Heart left ventricle (tissue), 13 donors: ENCODE data around the gene MFAP1.

Experiments used
- POLR2A ChIP-seq, 2 donors: fragments of 450-650 bp; IDR thresholded peaks; one replicate each; pipeline ENCODE4 v1.6.1; 2017; ENCODE audit warnings: antibody characterized with exemption in 2 of 2, mild to moderate bottlenecking in 2 of 2, moderate library complexity in 2 of 2
- TF ChIP-seq, protein P1 (sequence below), 12 donors: fragments of 200-600 bp; sonication (generic) in 4 of 12; IDR thresholded peaks; one replicate each; pipeline versions ENCODE4 v1.5.0 to v1.8.0; 2018 to 2022; ENCODE audit warnings: antibody characterized with exemption in 12 of 12, mild to moderate bottlenecking in 5 of 12
- donor health status: ischemic (EF 13 %, LVEDD 7.1; RV severe dilation, severe dysfunction).
- donor health status: DM: no; HTN: yes; CAD: no.
- donor health status: DM: no; HTN: no; CAD: no.
- donor health status: ischemic (EF 25% LVEDD 6.9; RV normal size, moderate dysfunction).
- donor health status: ischemic (EF 25% LVEDD 5.7; RV mildly dilated, moderate dysfunction).
- donor health status: ischemic (EF 35%, LVEDD 5.7; RV mildly dilated, moderate dysfunction).
- donor health status: nonischemic (EF 11% LVEDD 7.7; RV severe dilation, severe dysfunction).
- donor health status: DM: yes; HTN: yes; CAD: no.
- donor health status: PGD.
- donor health status: ischemic (EF 29% LVEDD 5.4; RV normal size, mild dysfunction).
- donor health status: nonischemic (EF 23%, LVEDD 6.1; RV moderate dilation, normal function).

DNA sequence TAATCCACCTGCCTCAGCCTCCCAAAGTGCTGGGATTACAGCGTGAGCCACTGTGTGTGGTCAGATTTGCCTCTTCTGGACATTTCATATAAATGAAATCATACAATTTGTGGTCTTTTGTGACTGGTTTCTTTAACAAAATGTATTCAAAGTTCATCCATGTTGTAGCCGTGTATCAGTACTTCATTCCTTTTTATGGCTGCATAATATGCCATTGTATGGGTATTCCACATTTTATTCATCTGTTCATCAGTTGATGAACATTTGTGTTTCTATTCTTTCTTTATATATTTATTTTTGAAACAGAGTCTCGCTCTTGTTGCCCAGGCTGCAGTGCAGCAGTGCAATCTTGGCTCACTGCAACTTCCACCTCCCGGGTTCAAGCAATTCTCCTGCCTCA, 28.1 kb upstream of the MFAP1 start:
- TF ChIP-seq, protein P1, sequence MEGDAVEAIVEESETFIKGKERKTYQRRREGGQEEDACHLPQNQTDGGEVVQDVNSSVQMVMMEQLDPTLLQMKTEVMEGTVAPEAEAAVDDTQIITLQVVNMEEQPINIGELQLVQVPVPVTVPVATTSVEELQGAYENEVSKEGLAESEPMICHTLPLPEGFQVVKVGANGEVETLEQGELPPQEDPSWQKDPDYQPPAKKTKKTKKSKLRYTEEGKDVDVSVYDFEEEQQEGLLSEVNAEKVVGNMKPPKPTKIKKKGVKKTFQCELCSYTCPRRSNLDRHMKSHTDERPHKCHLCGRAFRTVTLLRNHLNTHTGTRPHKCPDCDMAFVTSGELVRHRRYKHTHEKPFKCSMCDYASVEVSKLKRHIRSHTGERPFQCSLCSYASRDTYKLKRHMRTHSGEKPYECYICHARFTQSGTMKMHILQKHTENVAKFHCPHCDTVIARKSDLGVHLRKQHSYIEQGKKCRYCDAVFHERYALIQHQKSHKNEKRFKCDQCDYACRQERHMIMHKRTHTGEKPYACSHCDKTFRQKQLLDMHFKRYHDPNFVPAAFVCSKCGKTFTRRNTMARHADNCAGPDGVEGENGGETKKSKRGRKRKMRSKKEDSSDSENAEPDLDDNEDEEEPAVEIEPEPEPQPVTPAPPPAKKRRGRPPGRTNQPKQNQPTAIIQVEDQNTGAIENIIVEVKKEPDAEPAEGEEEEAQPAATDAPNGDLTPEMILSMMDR (IDR thresholded peaks at IDR 0.05) = no peak
- no peak for TF ChIP-seq POLR2A (IDR thresholded peaks at IDR 0.05)
